Mucosa of stomach (tissue), 1 donor: ENCODE data around the gene HOXD13.

Experiments used
- H3K27me3 ChIP-seq: one replicate; pipeline ENCODE4 v1.7.0; 2013; ENCODE audit warnings: mild to moderate bottlenecking, low read length; ENCODE audit not compliant: control insufficient read depth, insufficient read depth
- H3K36me3 ChIP-seq: one replicate; pipeline ENCODE4 v1.7.0; 2013; ENCODE audit warnings: low read length; ENCODE audit not compliant: control insufficient read depth, insufficient read depth
- H3K4me1 ChIP-seq: one replicate; pipeline ENCODE4 v1.7.0; 2013; ENCODE audit warnings: mild to moderate bottlenecking, low read length; ENCODE audit not compliant: control insufficient read depth, insufficient read depth
- H3K4me3 ChIP-seq: one replicate; pipeline ENCODE4 v1.7.0; 2013; ENCODE audit warnings: low read length
- H3K9ac ChIP-seq: one replicate; pipeline ENCODE4 v1.7.0; 2013; ENCODE audit warnings: mild to moderate bottlenecking, low read length, moderate library complexity
- H3K9me3 ChIP-seq: one replicate; pipeline ENCODE4 v1.7.0; 2013; ENCODE audit warnings: mild to moderate bottlenecking, low read length, moderate library complexity; ENCODE audit not compliant: control insufficient read depth
- donor health status: Pancreatic carcinoma.

Gene HOXD13

DNA sequence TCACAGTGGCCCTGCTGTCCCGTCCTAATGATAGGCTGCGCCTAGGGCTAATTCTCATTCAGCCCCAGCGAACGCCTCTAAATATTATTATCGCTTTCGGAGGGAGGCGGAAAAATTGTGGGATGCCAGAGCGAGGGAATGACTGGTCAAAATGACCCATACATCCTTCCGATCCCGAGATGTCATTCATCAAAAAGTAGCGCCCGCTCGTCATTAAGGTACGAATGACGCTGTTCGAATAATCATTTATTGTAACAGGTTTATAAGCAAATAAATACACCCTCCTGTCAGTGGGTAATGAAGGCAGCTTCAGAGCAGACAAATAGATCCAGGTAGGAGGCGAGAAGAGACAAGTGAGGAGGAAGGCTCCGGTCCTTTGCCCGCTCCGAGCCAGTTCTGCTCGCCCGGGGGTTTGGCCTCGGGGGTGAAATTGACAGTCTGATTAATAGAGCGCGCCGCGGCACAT, 8.7 kb upstream of the HOXD13 start, which contains the start of gene EVX2:
EVX2 (minus strand) TSS at position 167 of the 466 bp plus-strand sequence. CDS start 186 bp downstream, outside the sequence.
- no peaks in the 10 kb centered on the region for H3K36me3 ChIP-seq
- H3K9me3 ChIP-seq: peaks cover 3% of the 10 kb centered on the region
- H3K9ac ChIP-seq: no peak within 1 kb of the TSS
- H3K27me3 ChIP-seq: peaks cover 97% of the 10 kb centered on the region
- no peak within 1 kb of the TSS for H3K4me3 ChIP-seq
- H3K4me1 ChIP-seq: peaks cover 32% of the 10 kb centered on the region

DNA sequence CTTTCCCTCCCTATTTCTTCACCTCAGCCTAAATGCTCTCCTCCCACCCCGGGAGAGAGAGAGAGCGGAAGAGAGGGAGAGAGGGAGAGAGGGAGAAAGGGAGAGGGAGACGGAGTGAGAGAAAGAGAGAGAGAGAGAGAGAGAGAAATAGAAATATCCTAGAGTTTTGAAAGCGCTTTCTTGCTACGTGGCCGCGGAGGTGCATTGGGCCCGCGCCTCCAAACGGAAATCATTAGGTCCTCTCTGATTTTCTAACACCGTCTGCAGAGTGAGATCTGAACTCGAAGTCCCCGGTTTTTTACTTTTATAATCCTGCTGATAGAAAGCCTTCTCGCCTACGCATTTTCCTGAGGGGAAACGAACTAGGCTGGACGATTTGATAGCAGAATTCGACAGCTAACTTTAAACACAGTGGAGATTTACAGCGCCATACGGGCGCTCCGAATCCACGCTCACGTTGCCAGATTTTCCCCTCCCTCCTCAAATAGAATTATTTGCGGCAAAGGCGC, 7.9 kb upstream of the HOXD13 start:
- no peak overlapping the region for H3K4me3 ChIP-seq
- peaks cover 26% of the 10 kb centered on the region for H3K4me1 ChIP-seq
- H3K9ac ChIP-seq: no peak overlapping the region
- H3K9me3 ChIP-seq: peaks cover 3% of the 10 kb centered on the region
- no peaks in the 10 kb centered on the region for H3K36me3 ChIP-seq
- H3K27me3 ChIP-seq: peaks cover 97% of the 10 kb centered on the region

DNA sequence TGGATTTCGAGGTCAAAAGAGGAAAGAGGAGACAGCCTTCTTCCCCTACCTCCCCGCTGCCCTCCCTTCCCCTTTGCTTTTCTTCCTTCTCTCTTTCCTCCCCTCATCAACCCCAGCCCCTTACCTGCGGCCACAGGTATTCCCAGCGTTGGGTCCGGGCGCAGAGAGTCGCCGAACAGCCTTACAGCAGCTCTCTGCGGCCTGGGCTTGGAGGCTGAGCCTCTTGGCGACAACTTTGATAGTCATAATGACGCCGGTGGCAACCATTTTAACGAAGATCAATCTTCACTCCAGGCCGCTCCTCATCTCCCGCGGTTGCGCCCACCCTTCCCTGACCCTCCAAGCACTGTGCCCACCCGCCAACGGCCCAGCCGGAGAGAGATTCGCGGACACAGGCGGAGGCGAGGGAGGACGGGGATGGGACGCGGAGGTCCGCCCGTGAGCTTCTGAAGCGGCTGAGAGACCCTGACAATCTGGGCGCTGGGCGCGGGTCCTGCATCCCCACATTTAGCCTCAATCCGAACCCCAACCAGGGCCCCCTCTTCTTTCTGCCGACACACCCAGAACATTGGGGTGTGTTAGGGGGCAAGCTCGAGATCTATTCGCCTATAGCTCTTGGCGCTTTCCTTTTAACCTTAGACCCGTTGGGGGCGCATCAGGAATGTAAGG, 7.3 kb upstream of the HOXD13 start:
- H3K4me1 ChIP-seq: peaks cover 24% of the 10 kb centered on the region
- no peaks in the 10 kb centered on the region for H3K36me3 ChIP-seq
- H3K27me3 ChIP-seq: peaks cover 99% of the 10 kb centered on the region
- no peak overlapping the region for H3K9ac ChIP-seq
- H3K9me3 ChIP-seq: peaks cover 3% of the 10 kb centered on the region
- no peak overlapping the region for H3K4me3 ChIP-seq

DNA sequence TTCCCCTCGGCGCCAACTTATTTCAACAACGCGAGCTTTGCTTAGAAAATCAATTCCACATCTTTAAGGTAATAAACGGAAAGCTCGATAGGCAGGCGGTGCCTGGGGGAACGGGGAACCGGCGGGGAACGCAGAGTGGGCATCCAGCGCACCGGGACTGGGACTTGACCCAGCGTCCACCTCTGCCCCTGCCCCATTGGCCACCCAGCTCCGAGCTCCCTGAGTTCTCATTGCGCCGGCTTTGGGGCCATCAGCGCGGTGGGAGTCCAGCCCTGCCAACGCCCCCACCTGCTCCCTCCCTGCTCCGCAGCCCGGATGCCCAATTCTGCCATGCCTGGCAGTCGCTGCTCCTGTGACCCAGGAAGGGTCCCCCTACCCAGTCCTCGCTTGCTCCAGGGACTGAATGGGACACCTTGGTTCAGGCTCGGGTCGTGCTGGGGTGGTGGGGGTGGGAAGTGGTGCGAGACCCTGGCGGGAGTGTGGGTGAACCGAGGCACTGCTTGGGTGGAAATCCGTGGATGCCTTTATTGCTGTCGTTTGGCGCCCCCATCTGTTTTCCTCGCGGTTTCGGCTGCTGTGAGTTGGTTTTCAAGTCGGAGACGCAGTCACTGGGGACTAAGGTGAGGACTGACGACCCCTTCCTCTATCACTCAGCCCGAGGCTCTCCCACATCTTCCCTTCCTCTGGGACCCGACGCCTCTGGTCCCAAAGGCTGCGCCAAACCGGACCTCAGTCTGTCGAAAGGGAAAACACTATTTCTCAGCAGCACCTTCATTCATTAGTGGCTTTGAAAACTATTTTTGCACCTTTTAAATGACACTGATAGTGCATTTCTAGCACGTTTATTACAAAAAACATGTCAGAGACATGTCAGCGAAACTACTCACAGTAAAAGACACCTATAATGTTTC, 6.4 kb upstream of the HOXD13 start:
- peaks cover 100% of the 10 kb centered on the region for H3K27me3 ChIP-seq
- no peaks in the 10 kb centered on the region for H3K36me3 ChIP-seq
- no peak overlapping the region for H3K9ac ChIP-seq
- peaks cover 20% of the 10 kb centered on the region for H3K4me1 ChIP-seq
- peaks cover 3% of the 10 kb centered on the region for H3K9me3 ChIP-seq
- H3K4me3 ChIP-seq: no peak overlapping the region

DNA sequence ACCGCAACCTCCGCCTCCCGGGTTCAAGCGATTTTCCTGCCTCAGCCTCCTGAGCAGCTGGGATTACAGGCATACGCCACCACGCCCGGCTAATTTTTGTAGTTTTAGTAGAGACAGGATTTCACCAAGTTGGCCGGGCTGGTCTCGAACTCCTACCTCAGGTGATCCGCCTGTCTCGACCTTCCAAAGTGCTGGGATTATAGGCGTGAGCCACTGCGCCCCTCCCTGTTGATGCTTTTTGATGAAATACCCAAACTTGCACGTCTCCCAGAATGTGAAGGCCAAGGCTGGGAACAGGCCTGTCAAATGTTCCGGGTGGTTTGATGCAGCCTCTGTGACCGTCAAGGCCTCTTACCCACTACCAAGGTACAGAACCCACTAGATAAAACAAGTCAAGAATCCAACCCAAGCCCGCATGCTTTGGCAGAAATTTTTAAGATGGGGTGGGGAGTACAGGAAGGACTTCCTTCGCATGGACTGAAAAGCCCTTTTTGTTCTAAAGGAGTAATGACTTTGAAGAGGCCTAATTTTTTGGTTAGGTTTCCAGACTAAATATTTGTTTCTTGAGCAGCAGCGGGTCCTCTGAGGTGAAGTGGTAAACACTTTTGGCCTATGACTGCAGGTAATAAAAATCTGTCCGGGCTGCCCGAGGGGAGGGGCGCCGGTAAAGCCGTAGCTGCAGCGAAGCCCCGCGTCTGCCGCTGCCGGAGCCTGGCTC, 5.0 kb upstream of the HOXD13 start:
- Histone ChIP-seq H3K9me3 (peaks cover 3% of the 10 kb centered on the region), H3K4me3 (no peak overlapping the region), H3K9ac (no peak overlapping the region), H3K36me3 (no peaks in the 10 kb centered on the region), H3K27me3 (peaks cover 99% of the 10 kb centered on the region), H3K4me1 (peaks cover 20% of the 10 kb centered on the region)

DNA sequence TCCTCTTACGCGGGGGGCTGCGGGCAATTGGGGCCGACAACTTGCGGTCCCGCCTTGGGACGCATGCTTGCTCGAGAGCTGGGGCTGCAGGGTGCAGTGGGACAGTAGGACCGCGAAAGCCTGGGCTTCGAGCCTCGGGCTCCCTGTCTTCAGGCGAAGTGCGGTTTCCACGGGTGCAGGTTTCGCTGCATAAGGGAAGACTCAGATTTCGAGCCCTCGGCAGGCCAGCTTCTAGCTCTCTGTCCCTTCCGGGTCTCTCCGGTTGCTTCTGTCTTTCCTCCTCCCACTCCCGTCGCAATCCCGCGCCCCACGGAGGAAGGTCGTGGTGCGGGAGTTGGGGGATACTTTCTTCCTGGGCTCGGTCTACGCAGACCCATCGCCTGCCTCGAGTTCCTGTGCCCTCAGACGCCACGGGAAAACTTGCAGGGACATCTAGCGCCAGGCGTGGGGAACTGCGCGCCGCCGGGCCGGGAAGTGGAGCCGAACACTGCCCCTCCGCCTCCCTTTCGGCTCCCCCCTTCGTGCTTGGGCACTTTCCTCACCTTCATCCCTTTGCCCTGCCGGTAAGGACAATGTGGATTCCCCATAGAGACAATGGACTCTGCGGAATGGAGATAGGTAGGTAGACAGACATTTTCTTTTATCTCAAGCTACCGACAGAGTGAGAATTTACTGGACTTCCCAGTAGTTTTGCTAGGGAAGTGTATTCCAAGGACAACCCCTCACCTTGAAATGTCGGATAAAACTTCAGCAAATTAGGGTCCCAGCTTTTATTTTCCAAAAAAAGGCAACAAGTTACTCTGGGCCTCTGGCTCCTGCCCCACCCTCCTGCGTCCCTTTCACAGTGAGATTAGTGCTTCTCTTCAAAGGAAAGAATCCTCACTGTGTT, 4.2 kb upstream of the HOXD13 start:
- Histone ChIP-seq H3K27me3 (peaks cover 98% of the 10 kb centered on the region), H3K36me3 (no peaks in the 10 kb centered on the region), H3K9ac (no peak overlapping the region), H3K4me3 (peak overlapping the region; percentile 17), H3K9me3 (peaks cover 3% of the 10 kb centered on the region), H3K4me1 (peaks cover 23% of the 10 kb centered on the region)

DNA sequence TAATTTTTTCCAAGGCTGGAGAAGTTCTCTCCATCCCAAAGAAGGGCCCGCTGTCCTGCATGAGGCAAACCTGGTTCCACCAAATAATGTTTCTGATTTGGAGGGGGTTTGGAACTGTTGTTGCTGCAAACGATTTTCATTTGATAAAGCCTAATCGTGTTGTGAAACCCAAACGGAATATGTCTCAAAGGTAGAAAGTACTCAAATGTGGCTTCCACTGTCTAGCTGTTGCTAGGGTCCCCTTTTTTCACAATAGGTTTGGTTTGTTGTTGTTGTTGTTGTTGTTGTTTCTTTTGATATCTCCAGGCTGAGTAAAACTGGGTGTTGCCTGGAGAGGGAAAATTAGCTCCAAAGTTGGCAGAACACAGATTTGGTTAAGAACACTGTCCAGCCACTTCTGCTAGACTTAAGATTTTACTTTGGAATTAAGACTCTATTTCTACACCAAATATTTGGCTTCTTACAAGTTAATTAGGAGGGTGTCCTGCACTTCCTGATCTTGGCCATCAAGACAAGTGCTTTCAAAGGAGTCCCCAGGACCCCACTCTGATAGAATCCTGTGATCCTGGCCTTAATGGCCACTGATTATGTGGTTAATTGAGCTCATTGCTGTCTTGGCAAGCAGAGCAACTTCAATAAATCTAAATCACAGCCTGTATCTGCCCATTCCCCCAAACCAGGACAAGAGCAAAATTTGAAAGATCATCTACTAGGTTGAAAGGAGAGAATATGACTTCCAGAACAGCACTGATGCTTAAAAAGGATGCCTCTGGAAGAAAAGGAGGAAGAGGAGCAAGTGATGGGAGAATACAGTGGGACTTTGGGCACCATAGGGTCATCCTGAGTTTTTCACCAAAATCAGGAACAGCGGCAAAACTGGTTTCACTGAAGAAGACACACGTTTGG, 3.3 kb upstream of the HOXD13 start:
- Histone ChIP-seq H3K4me1 (peaks cover 27% of the 10 kb centered on the region), H3K4me3 (no peak overlapping the region), H3K27me3 (peaks cover 98% of the 10 kb centered on the region), H3K9me3 (peaks cover 3% of the 10 kb centered on the region), H3K36me3 (no peaks in the 10 kb centered on the region), H3K9ac (no peak overlapping the region)

DNA sequence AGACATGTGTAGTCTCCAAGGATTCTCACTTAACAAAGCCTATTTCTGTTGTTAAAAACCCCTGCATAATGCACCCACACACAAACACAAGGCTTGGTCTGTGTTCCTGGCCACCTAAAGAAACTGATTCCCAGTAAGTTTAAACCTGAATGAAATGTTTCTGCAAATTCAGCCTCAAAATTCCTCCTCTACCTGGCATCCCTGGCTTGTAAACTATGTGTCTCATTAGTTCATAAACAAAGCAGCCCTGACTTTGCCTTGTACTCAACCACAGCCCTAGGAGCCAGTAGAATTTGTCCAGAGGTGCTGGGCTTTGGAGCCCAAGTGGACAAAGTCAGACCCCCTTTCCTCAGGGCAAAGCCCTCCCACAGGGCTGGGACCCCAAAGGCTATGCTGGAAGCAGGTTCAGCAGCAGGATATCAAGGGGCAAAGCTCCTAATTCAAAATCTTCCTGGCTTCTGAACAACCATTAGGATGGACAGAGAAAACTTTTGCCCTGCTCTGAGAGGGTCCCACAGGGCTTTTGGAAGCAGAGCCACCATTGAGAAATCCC, 2.6 kb upstream of the HOXD13 start:
- Histone ChIP-seq H3K9ac (no peak overlapping the region), H3K27me3 (peaks cover 98% of the 10 kb centered on the region)

DNA sequence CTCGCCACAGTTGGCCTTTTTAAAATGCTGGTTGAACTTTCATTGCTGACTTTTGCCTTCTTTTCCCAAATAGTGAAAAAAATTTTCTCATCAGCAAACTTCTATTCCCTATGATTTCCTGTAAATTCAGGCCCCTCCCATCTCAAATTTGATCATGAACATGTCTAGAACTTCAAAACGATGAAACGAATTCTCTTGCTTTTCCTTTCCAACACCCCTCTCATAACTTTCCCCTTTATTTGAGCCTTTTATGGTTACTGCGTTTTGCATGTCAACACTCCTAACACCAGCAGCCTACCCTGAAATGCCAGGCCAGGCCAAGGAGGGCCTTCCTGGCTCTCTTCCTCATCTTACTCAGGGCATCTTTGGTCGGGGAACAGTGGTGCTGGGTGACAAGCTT, 1.7 kb upstream of the HOXD13 start:
- Histone ChIP-seq H3K36me3 (no peaks in the 10 kb centered on the region), H3K9ac (no peak overlapping the region), H3K9me3 (no peaks in the 10 kb centered on the region), H3K4me1 (peaks cover 21% of the 10 kb centered on the region), H3K27me3 (peaks cover 98% of the 10 kb centered on the region), H3K4me3 (no peak overlapping the region)

More for the DNA sequence above, 2.6 kb upstream of the HOXD13 start:
- Histone ChIP-seq H3K4me3 (no peak overlapping the region), H3K9me3 (no peaks in the 10 kb centered on the region), H3K36me3 (no peaks in the 10 kb centered on the region), H3K4me1 (peaks cover 27% of the 10 kb centered on the region)
